Measurements from ENCODE around the gene ZSCAN23. TPM values are rescaled to one million over a fixed set of nuclear protein-coding genes. Genes with fewer than 3 reads are reported as not detected.

The ZSCAN23 gene
- total and polyA plus RNA-seq, 2 donors (not counting 3 experiments of a cell fraction or from before 2014, with no cell fraction given): 0.28 to 1.6 TPM

DNA sequence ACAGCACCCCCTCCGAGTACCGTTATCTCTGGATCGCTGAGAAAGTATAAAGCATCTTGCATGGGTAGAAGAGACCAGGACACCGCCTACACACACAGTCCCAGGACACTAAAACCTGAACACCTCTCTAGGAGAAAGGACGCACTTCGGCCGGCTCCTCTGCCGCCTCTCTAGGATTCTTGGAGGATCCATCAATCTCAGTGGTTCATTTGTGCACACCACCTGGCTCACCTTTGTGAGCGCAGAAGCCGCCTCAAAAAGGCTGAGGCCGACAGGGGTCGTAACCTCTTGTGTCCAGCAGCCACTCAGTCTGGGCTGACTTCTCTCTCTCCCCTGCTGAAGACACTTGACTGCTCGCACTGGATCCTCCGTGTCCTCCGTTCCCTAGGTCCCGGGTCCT is 13.5 kb downstream of the ZSCAN23 start:
- H3K9ac ChIP-seq (replicated peaks; ENCODE audit: extremely low read depth, insufficient read depth, low read length): no peak overlapping the region
- no peaks in the 10 kb centered on the region for H3K9me3 ChIP-seq (replicated peaks; ENCODE audit: control insufficient read depth, insufficient read depth, low read length)
- H3K79me2 ChIP-seq (ENCODE audit: control insufficient read depth, insufficient read depth, low read length): no peaks in the 10 kb centered on the region
- intact Hi-C loops (cut with micrococcal nuclease) (no loop called here), dilution Hi-C loops (cut with MboI; ENCODE audit: extremely low pct_ligation_motif_present, low sequenced_read_pairs) (no loop called here)
- no peak overlapping the region for H3K4me2 ChIP-seq (ENCODE audit: insufficient read depth, low read length)
- H4K20me1 ChIP-seq (replicated peaks; ENCODE audit: control insufficient read depth, extremely low read depth, insufficient read depth, low read length): no peaks in the 10 kb centered on the region
- BruUV-seq (replicated peaks): no TSS peak
- H3K36me3 ChIP-seq (ENCODE audit: control insufficient read depth in 2 of 2, extremely low read depth in 1 of 2, insufficient read depth in 2 of 2, low read length in 2 of 2): peaks cover 0 to 6% of the 10 kb centered on the region in 2 experiments
- ChIA-PET CTCF (no interaction called here), POLR2A (no interaction called here)
- DNase-seq (ENCODE audit: low read depth, low spot score) (no peak), FAIRE-seq (no peak)
- H3K9me1 ChIP-seq (replicated peaks; ENCODE audit: control insufficient read depth, extremely low read depth, insufficient read depth, low read length): no peaks in the 10 kb centered on the region
- H2AFZ ChIP-seq (ENCODE audit: low read depth, low read length): no peak overlapping the region
- no peaks in the 10 kb centered on the region for H3K27me3 ChIP-seq (ENCODE audit: control insufficient read depth in 2 of 2, insufficient read depth in 2 of 2, low read length in 2 of 2)
- H3K4me3 ChIP-seq (replicated peaks in 1 of 3; ENCODE audit: insufficient read depth in 1 of 3, low read depth in 1 of 3, low read length in 3 of 3): no peak overlapping the region
- no peak for TF ChIP-seq EZH2 (IDR thresholded peaks at IDR 0.05; ENCODE audit: borderline replicate concordance, low read depth, low read length, severe bottlenecking)
- TF ChIP-seq, protein P1, sequence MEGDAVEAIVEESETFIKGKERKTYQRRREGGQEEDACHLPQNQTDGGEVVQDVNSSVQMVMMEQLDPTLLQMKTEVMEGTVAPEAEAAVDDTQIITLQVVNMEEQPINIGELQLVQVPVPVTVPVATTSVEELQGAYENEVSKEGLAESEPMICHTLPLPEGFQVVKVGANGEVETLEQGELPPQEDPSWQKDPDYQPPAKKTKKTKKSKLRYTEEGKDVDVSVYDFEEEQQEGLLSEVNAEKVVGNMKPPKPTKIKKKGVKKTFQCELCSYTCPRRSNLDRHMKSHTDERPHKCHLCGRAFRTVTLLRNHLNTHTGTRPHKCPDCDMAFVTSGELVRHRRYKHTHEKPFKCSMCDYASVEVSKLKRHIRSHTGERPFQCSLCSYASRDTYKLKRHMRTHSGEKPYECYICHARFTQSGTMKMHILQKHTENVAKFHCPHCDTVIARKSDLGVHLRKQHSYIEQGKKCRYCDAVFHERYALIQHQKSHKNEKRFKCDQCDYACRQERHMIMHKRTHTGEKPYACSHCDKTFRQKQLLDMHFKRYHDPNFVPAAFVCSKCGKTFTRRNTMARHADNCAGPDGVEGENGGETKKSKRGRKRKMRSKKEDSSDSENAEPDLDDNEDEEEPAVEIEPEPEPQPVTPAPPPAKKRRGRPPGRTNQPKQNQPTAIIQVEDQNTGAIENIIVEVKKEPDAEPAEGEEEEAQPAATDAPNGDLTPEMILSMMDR (IDR thresholded peaks at IDR 0.05; ENCODE audit: extremely low read depth in 1 of 2, insufficient read depth in 1 of 2, low read depth in 1 of 2, low read length in 2 of 2): no peak
- no peak for TF ChIP-seq POLR2A (IDR thresholded peaks at IDR 0.05; ENCODE audit: low read depth, low read length)
- no peak for TF ChIP-seq POLR2AphosphoS5 (IDR thresholded peaks at IDR 0.05; ENCODE audit: insufficient read depth, low read depth, low read length)
- TF ChIP-seq, protein P2, sequence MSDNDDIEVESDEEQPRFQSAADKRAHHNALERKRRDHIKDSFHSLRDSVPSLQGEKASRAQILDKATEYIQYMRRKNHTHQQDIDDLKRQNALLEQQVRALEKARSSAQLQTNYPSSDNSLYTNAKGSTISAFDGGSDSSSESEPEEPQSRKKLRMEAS (IDR thresholded peaks at IDR 0.05; ENCODE audit: insufficient read depth, insufficient read length): no peak
- H3K27ac ChIP-seq (ENCODE audit: insufficient read depth, low read depth, low read length): no peak overlapping the region
- H3K4me1 ChIP-seq (ENCODE audit: control insufficient read depth, extremely low read depth, insufficient read depth, low read length): no peaks in the 10 kb centered on the region

DNA sequence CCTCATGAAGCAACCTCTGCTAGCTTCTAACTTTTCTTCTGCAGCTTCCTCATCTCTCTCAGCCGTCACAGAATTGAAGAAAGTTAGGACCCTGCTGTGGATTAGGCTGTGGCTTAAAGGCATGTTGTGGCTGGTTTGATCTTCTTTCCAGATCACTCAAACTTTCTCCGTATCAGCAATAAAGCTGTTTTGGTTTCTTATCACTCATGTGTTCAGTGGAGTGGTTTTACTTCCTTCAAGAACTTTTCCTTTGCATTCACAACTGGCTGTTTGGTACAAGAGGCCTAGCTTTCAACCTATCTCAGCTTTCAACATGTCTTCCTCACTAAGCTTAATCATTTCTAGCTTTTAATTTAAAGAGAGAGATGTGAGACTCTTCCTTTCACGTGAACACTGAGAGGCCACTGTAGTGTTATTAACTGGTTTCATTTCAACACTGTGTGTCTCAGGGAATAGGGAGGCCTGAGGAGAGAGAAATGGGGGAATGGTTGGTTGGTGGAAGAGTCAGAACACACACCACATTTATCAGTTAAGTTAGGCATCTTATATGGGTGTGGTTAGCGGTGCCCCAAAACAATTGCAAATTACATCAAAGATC is 17.2 kb downstream of the ZSCAN23 start:
- H3K36me3 ChIP-seq (ENCODE audit: control insufficient read depth in 2 of 2, extremely low read depth in 1 of 2, insufficient read depth in 2 of 2, low read length in 2 of 2): peaks cover 0 to 3% of the 10 kb centered on the region in 2 experiments
- H3K9me1 ChIP-seq (replicated peaks; ENCODE audit: control insufficient read depth, extremely low read depth, insufficient read depth, low read length): no peaks in the 10 kb centered on the region
- H3K27me3 ChIP-seq (ENCODE audit: control insufficient read depth in 2 of 2, insufficient read depth in 2 of 2, low read length in 2 of 2): peaks cover 0 to 3% of the 10 kb centered on the region in 2 experiments
- no peak overlapping the region for H3K9ac ChIP-seq (replicated peaks; ENCODE audit: extremely low read depth, insufficient read depth, low read length)
- no peak overlapping the region for H3K4me3 ChIP-seq (replicated peaks in 1 of 3; ENCODE audit: insufficient read depth in 1 of 3, low read depth in 1 of 3, low read length in 3 of 3)
- no peak overlapping the region for H3K27ac ChIP-seq (ENCODE audit: insufficient read depth, low read depth, low read length)
- FAIRE-seq: no peak
- H3K9me3 ChIP-seq (replicated peaks; ENCODE audit: control insufficient read depth, insufficient read depth, low read length): no peaks in the 10 kb centered on the region
- intact Hi-C loops (cut with micrococcal nuclease) (no loop called here), dilution Hi-C loops (cut with MboI; ENCODE audit: extremely low pct_ligation_motif_present, low sequenced_read_pairs) (no loop called here)
- ChIA-PET POLR2A (no interaction called here), CTCF (interaction anchor here (1.0 kb wide), 1 partner anchor 8 kb away, joined by 4 read pairs; no protein-coding TSS in a partner anchor)
- no TSS peak for BruUV-seq (replicated peaks)
- no peak overlapping the region for H3K4me2 ChIP-seq (ENCODE audit: insufficient read depth, low read length)
- no peak overlapping the region for H2AFZ ChIP-seq (ENCODE audit: low read depth, low read length)
- no peaks in the 10 kb centered on the region for H3K4me1 ChIP-seq (ENCODE audit: control insufficient read depth, extremely low read depth, insufficient read depth, low read length)
- TF ChIP-seq, protein P2 (IDR thresholded peaks at IDR 0.05; ENCODE audit: insufficient read depth, insufficient read length): no peak
- no peak for TF ChIP-seq JUN (IDR thresholded peaks at IDR 0.05; ENCODE audit: borderline replicate concordance, insufficient read depth, insufficient read length, low read depth)
- no peaks in the 10 kb centered on the region for H3K79me2 ChIP-seq (ENCODE audit: control insufficient read depth, insufficient read depth, low read length)
- no peaks in the 10 kb centered on the region for H4K20me1 ChIP-seq (replicated peaks; ENCODE audit: control insufficient read depth, extremely low read depth, insufficient read depth, low read length)
- DNase-seq (ENCODE audit: low read depth, low spot score): no peak

Measured in endothelial cell of umbilical vein (primary cell).